CD4-positive, alpha-beta T cell (primary cell): Measurements from ENCODE around the gene DBT. TPM values are rescaled to one million over a fixed set of nuclear protein-coding genes. Genes with fewer than 3 reads are reported as not detected.

Experiments used
- ATAC-seq: fragments of 200-7000 bp; cut with Tn5 transposase; one replicate; pipeline ENCODE4 v1.10.0; 2022; ENCODE audit warnings: mild to moderate bottlenecking; ENCODE audit not compliant: poor library complexity
- CTCF ChIA-PET: fragments of 350-600 bp; sonication (Branson Sonifier 250); formaldehyde crosslinking; loops from one replicate; lab custom pipeline; 2021; ENCODE audit warnings: antibody characterized with exemption, inconsistent platforms; lab: Charles Lee
- POLR2A ChIA-PET: fragments of 350-600 bp; sonication (Branson Sonifier 250); formaldehyde crosslinking; loops from one replicate; lab custom pipeline; 2021; ENCODE audit warnings: antibody characterized with exemption, inconsistent platforms; lab: Charles Lee
- DNase-seq, 14 experiments: peaks; one replicate each; pipeline ENCODE4 v3.0.0-alpha.2; 2013 to 2020; ENCODE audit warnings: mixed read lengths in 2 of 14
- H3K27ac ChIP-seq, 2 donors: one replicate each; pipeline versions ENCODE4 v1.5.1 to v1.7.0; 2013; ENCODE audit warnings: low read length in 2 of 2, low read depth in 1 of 2, mild to moderate bottlenecking in 1 of 2
- H3K27me3 ChIP-seq, 2 experiments: 1 replicate in 1 of 2; 2 replicates in 1 of 2; pipeline versions ENCODE4 v1.6.1 to v1.7.0; 2013; ENCODE audit warnings: low read length in 2 of 2, control low read depth in 1 of 2, mild to moderate bottlenecking in 1 of 2, moderate library complexity in 1 of 2; ENCODE audit not compliant: insufficient read depth in 2 of 2, control insufficient read depth in 1 of 2
- H3K36me3 ChIP-seq: one replicate; pipeline ENCODE4 v1.6.1; 2013; ENCODE audit warnings: low read length, control low read depth; ENCODE audit not compliant: insufficient read depth
- H3K4me1 ChIP-seq: one replicate; pipeline ENCODE4 v1.6.1; 2013; ENCODE audit warnings: low read length, control low read depth; ENCODE audit not compliant: insufficient read depth
- H3K4me3 ChIP-seq: one replicate; pipeline ENCODE4 v1.5.1; 2013; ENCODE audit warnings: mild to moderate bottlenecking, low read length, moderate library complexity
- H3K9me3 ChIP-seq, 2 experiments: 1 replicate in 1 of 2; 2 replicates in 1 of 2; pipeline versions ENCODE4 v1.6.1 to v1.7.0; 2013; ENCODE audit warnings: low read length in 2 of 2, mild to moderate bottlenecking in 2 of 2, control low read depth in 1 of 2, moderate library complexity in 1 of 2; ENCODE audit not compliant: control insufficient read depth in 1 of 2, insufficient read depth in 1 of 2
- H3K27ac Mint-ChIP-seq: one replicate; pipeline ENCODE4 v1.8.0; 2020; ENCODE audit warnings: mixed read lengths
- H3K27me3 Mint-ChIP-seq: one replicate; pipeline ENCODE4 v1.8.0; 2021; ENCODE audit warnings: mixed read lengths
- H3K36me3 Mint-ChIP-seq: one replicate; pipeline ENCODE4 v1.8.0; 2021; ENCODE audit warnings: low read depth, mixed read lengths
- H3K4me1 Mint-ChIP-seq: one replicate; pipeline ENCODE4 v1.8.0; 2021; ENCODE audit warnings: low read depth, mixed read lengths
- H3K4me3 Mint-ChIP-seq: one replicate; pipeline ENCODE4 v1.8.0; 2020; ENCODE audit warnings: mild to moderate bottlenecking, mixed read lengths
- H3K9me3 Mint-ChIP-seq: one replicate; pipeline ENCODE4 v1.8.0; 2020; ENCODE audit warnings: mixed read lengths
- intact Hi-C, 2 experiments: fragments of 100-400 bp; cut with DNase I in 1 of 2; cut with micrococcal nuclease in 1 of 2; formaldehyde crosslinking; loops; one replicate each; pipeline versions ENCODE4 v1.15.1 to v1.9.0; 2023 to 2025; cut with DNase I, micrococcal nuclease
- total RNA-seq, 174 experiments: library from RNA in 2 of 174; stranded (reverse) in 2 of 174; gene quantifications; one replicate each; pipeline ENCODE4 v1.2.3 and lab custom pipeline; 2021 to 2026
- TF ChIP-seq, protein P1 (sequence below): fragments of 200-600 bp; IDR thresholded peaks from one replicate; pipeline ENCODE4 v1.8.0; 2022; ENCODE audit warnings: antibody characterized with exemption, mild to moderate bottlenecking

DBT gene
- total RNA-seq, 2 experiments from 2014 or later: 5.3 to 5.4 TPM

DNA sequence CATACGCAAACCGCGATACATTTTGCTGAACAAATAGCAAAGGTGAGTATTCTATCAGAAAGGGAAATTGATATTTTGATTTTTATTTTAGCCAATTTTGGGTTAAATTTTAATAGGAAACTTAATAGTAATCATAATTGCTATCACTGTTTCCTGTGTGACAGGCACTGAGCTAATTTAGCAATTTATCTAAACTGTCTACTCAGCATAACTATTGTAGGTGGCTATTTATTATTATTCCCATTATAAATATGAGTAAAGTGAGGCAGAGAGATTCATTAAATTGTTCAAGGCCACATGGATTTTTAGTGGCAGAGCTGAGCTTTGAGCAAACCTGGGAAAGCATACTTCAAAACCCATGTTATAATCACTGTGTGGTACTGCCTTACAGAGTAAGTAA is 37.5 kb upstream of the DBT start:
- no peaks in the 10 kb centered on the region for H3K4me1 Mint-ChIP-seq
- TF ChIP-seq, protein P1, sequence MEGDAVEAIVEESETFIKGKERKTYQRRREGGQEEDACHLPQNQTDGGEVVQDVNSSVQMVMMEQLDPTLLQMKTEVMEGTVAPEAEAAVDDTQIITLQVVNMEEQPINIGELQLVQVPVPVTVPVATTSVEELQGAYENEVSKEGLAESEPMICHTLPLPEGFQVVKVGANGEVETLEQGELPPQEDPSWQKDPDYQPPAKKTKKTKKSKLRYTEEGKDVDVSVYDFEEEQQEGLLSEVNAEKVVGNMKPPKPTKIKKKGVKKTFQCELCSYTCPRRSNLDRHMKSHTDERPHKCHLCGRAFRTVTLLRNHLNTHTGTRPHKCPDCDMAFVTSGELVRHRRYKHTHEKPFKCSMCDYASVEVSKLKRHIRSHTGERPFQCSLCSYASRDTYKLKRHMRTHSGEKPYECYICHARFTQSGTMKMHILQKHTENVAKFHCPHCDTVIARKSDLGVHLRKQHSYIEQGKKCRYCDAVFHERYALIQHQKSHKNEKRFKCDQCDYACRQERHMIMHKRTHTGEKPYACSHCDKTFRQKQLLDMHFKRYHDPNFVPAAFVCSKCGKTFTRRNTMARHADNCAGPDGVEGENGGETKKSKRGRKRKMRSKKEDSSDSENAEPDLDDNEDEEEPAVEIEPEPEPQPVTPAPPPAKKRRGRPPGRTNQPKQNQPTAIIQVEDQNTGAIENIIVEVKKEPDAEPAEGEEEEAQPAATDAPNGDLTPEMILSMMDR: no peak
- Histone ChIP-seq H3K4me3 (no peak overlapping the region), H3K27ac (no peak overlapping the region), H3K27me3 (no peaks in the 10 kb centered on the region), H3K4me1 (no peaks in the 10 kb centered on the region), H3K36me3 (peaks cover 92% of the 10 kb centered on the region), H3K9me3 (no peaks in the 10 kb centered on the region)
- no peak overlapping the region for H3K4me3 Mint-ChIP-seq
- intact Hi-C loops: loop anchor here in 1 of 2 experiments (5.0 kb wide), 1 partner anchor 65 kb away; the partner anchor contains the start of gene CDC14A
- POLR2A ChIA-PET: interaction anchor here (0.6 to 1.6 kb wide), 3 partner anchors 14 to 112 kb away, joined by 3 to 4 read pairs (median 3); partner anchors contain the start of gene RTCA
- H3K9me3 Mint-ChIP-seq: no peaks in the 10 kb centered on the region
- CTCF ChIA-PET: interaction anchor here (1.7 kb wide), 1 partner anchor 173 kb away, joined by 8 read pairs; no protein-coding TSS in a partner anchor
- H3K36me3 Mint-ChIP-seq: peaks cover 73% of the 10 kb centered on the region
- no peak overlapping the region for H3K27ac Mint-ChIP-seq
- DNase-seq: no peak
- no peak for ATAC-seq
- no peaks in the 10 kb centered on the region for H3K27me3 Mint-ChIP-seq

DNA sequence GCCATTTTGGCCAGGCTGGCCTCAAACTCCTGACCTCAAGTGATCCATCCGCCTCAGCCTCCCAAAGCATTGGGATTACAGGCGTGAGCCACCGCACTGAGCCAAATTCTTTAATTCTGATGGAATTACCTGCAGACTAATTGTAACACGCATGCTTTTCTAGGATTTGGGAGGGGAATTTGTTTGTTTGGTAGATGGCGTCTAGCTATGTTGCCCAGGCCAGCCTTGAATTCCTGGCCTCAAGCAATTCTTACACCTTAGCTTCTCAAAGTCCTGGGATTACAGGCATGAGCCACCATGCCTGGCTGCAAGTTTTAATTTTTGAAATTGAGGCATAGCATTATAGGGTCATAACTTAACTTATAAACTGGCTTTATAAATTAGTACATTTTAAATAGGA is 35.0 kb upstream of the DBT start:
- Mint-ChIP-seq H3K9me3 (no peaks in the 10 kb centered on the region), H3K36me3 (peaks cover 77% of the 10 kb centered on the region), H3K27ac (no peak overlapping the region), H3K4me3 (no peak overlapping the region), H3K27me3 (no peaks in the 10 kb centered on the region), H3K4me1 (peaks cover 15% of the 10 kb centered on the region)
- TF ChIP-seq, protein P1: no peak
- ChIA-PET CTCF (interaction anchor here (2.7 kb wide), 1 partner anchor 175 kb away, joined by 14 read pairs; no protein-coding TSS in a partner anchor), POLR2A (no interaction called here)
- Histone ChIP-seq H3K27ac (no peak overlapping the region), H3K27me3 (no peaks in the 10 kb centered on the region), H3K4me3 (no peak overlapping the region), H3K36me3 (peaks cover 91% of the 10 kb centered on the region), H3K9me3 (no peaks in the 10 kb centered on the region), H3K4me1 (no peaks in the 10 kb centered on the region)
- DNase-seq (no peak), ATAC-seq (no peak)
- intact Hi-C loops: no loop called here

DNA sequence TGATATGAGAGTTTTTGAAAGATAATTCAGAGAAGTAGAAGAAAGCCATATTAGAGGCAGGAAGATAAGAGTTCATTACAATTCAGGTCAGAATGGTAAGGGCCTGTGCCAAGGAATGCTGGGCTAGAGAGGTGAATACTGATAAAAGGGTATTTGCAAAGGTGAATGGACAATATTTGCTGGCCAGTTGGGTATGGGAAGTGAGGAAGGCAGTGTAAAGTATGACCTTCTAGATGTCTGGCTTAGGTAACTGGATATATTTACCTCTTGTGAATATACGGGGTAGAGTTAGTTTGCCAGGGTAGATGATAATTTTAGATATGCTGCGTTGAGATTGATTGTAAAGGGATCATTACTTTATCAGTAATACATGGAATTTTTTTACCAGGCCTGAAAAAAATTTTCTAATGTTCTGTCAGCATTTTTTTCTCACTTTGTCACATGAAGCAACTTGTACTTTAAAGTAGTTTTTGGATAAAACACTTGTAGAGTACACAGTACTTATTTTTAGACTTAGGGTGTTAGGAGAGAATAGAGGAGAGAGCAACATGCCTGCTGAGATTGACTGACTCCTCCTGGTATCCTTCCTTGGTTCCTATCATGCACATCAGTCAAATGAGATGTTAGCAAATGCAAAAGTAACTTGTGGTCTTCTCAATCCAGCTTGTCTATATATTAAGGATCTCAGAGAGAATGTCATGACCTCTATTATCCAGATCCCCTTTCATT is 30.5 kb upstream of the DBT start:
- Mint-ChIP-seq H3K4me1 (peaks cover 40% of the 10 kb centered on the region), H3K4me3 (no peak overlapping the region), H3K9me3 (no peaks in the 10 kb centered on the region), H3K27ac (no peak overlapping the region), H3K27me3 (no peaks in the 10 kb centered on the region), H3K36me3 (peaks cover 93% of the 10 kb centered on the region)
- Histone ChIP-seq H3K27me3 (no peaks in the 10 kb centered on the region), H3K4me3 (no peak overlapping the region), H3K36me3 (peaks cover 92% of the 10 kb centered on the region), H3K4me1 (no peaks in the 10 kb centered on the region), H3K27ac (no peak overlapping the region), H3K9me3 (no peaks in the 10 kb centered on the region)
- TF ChIP-seq, protein P1: no peak
- ATAC-seq (no peak), DNase-seq (no peak)
- POLR2A ChIA-PET: interaction anchor here (0.9 kb wide), 1 partner anchor 76 kb away, joined by 4 read pairs; no protein-coding TSS in a partner anchor
- CTCF ChIA-PET: interaction anchor here (0.5 kb wide), 1 partner anchor 80 kb away, joined by 3 read pairs; no protein-coding TSS in a partner anchor
- intact Hi-C loops: loop anchor here in 1 of 2 experiments (2.0 kb wide), 1 partner anchor 179 kb away; no protein-coding TSS in a partner anchor
